CD4-positive, alpha-beta T cell (primary cell): ENCODE data around the gene MYRIP. TPM values are rescaled to one million over a fixed set of nuclear protein-coding genes. Genes with fewer than 3 reads are reported as not detected.

Experiments used
- ATAC-seq: fragments of 200-7000 bp; cut with Tn5 transposase; one replicate; pipeline ENCODE4 v1.10.0; 2022; ENCODE audit warnings: mild to moderate bottlenecking; ENCODE audit not compliant: poor library complexity
- CTCF ChIA-PET: fragments of 350-600 bp; sonication (Branson Sonifier 250); formaldehyde crosslinking; loops from one replicate; lab custom pipeline; 2021; ENCODE audit warnings: antibody characterized with exemption, inconsistent platforms; lab: Charles Lee
- POLR2A ChIA-PET: fragments of 350-600 bp; sonication (Branson Sonifier 250); formaldehyde crosslinking; loops from one replicate; lab custom pipeline; 2021; ENCODE audit warnings: antibody characterized with exemption, inconsistent platforms; lab: Charles Lee
- DNase-seq, 14 experiments: peaks; one replicate each; pipeline ENCODE4 v3.0.0-alpha.2; 2013 to 2020; ENCODE audit warnings: mixed read lengths in 2 of 14
- H3K27ac ChIP-seq, 2 donors: one replicate each; pipeline versions ENCODE4 v1.5.1 to v1.7.0; 2013; ENCODE audit warnings: low read length in 2 of 2, low read depth in 1 of 2, mild to moderate bottlenecking in 1 of 2
- H3K27me3 ChIP-seq, 2 experiments: 1 replicate in 1 of 2; 2 replicates in 1 of 2; pipeline versions ENCODE4 v1.6.1 to v1.7.0; 2013; ENCODE audit warnings: low read length in 2 of 2, control low read depth in 1 of 2, mild to moderate bottlenecking in 1 of 2, moderate library complexity in 1 of 2; ENCODE audit not compliant: insufficient read depth in 2 of 2, control insufficient read depth in 1 of 2
- H3K36me3 ChIP-seq: one replicate; pipeline ENCODE4 v1.6.1; 2013; ENCODE audit warnings: low read length, control low read depth; ENCODE audit not compliant: insufficient read depth
- H3K4me1 ChIP-seq: one replicate; pipeline ENCODE4 v1.6.1; 2013; ENCODE audit warnings: low read length, control low read depth; ENCODE audit not compliant: insufficient read depth
- H3K4me3 ChIP-seq: one replicate; pipeline ENCODE4 v1.5.1; 2013; ENCODE audit warnings: mild to moderate bottlenecking, low read length, moderate library complexity
- H3K9me3 ChIP-seq, 2 experiments: 1 replicate in 1 of 2; 2 replicates in 1 of 2; pipeline versions ENCODE4 v1.6.1 to v1.7.0; 2013; ENCODE audit warnings: low read length in 2 of 2, mild to moderate bottlenecking in 2 of 2, control low read depth in 1 of 2, moderate library complexity in 1 of 2; ENCODE audit not compliant: control insufficient read depth in 1 of 2, insufficient read depth in 1 of 2
- H3K27ac Mint-ChIP-seq: one replicate; pipeline ENCODE4 v1.8.0; 2020; ENCODE audit warnings: mixed read lengths
- H3K27me3 Mint-ChIP-seq: one replicate; pipeline ENCODE4 v1.8.0; 2021; ENCODE audit warnings: mixed read lengths
- H3K36me3 Mint-ChIP-seq: one replicate; pipeline ENCODE4 v1.8.0; 2021; ENCODE audit warnings: low read depth, mixed read lengths
- H3K4me1 Mint-ChIP-seq: one replicate; pipeline ENCODE4 v1.8.0; 2021; ENCODE audit warnings: low read depth, mixed read lengths
- H3K4me3 Mint-ChIP-seq: one replicate; pipeline ENCODE4 v1.8.0; 2020; ENCODE audit warnings: mild to moderate bottlenecking, mixed read lengths
- H3K9me3 Mint-ChIP-seq: one replicate; pipeline ENCODE4 v1.8.0; 2020; ENCODE audit warnings: mixed read lengths
- CTCF ChIP-seq: fragments of 200-600 bp; IDR thresholded peaks from one replicate; pipeline ENCODE4 v1.8.0; 2022; ENCODE audit warnings: antibody characterized with exemption, mild to moderate bottlenecking
- intact Hi-C, 2 experiments: fragments of 100-400 bp; cut with DNase I in 1 of 2; cut with micrococcal nuclease in 1 of 2; formaldehyde crosslinking; loops; one replicate each; pipeline versions ENCODE4 v1.15.1 to v1.9.0; 2023 to 2025; cut with DNase I, micrococcal nuclease
- total RNA-seq, 174 experiments: library from RNA in 2 of 174; stranded (reverse) in 2 of 174; gene quantifications; one replicate each; pipeline ENCODE4 v1.2.3 and lab custom pipeline; 2021 to 2026

The MYRIP gene
- total RNA-seq, 2 experiments from 2014 or later: not detected

GRCh38 chr3:40179016-40179415 lies 369.6 kb downstream of the MYRIP start:
- H3K27ac Mint-ChIP-seq: no peak overlapping the region
- H3K36me3 Mint-ChIP-seq: no peaks in the 10 kb centered on the region
- DNase-seq (peak; percentile 19 to 58 (median 38)), ATAC-seq (no peak)
- Histone ChIP-seq H3K4me3 (no peak overlapping the region), H3K27me3 (no peaks in the 10 kb centered on the region), H3K9me3 (no peaks in the 10 kb centered on the region), H3K4me1 (no peaks in the 10 kb centered on the region), H3K27ac (no peak overlapping the region), H3K36me3 (no peaks in the 10 kb centered on the region)
- no peak overlapping the region for H3K4me3 Mint-ChIP-seq
- ChIA-PET POLR2A (no interaction called here), CTCF (interaction anchor here (0.6 to 0.7 kb wide), 4 partner anchors 11 to 865 kb away, joined by 3 to 4 read pairs (median 4); no protein-coding TSS in a partner anchor)
- no peaks in the 10 kb centered on the region for H3K27me3 Mint-ChIP-seq
- H3K4me1 Mint-ChIP-seq: no peaks in the 10 kb centered on the region
- no peaks in the 10 kb centered on the region for H3K9me3 Mint-ChIP-seq
- intact Hi-C loops: loop anchor here in 1 of 2 experiments (10.0 kb wide), 1 partner anchor 734 kb away; no protein-coding TSS in a partner anchor
- TF ChIP-seq CTCF: peak; percentile 69

- Histone ChIP-seq H3K27me3 (no peaks in the 10 kb centered on the region), H3K4me1 (no peaks in the 10 kb centered on the region), H3K27ac (no peak overlapping the region), H3K36me3 (no peaks in the 10 kb centered on the region), H3K9me3 (no peaks in the 10 kb centered on the region), H3K4me3 (no peak overlapping the region)
- DNase-seq (no peak), ATAC-seq (no peak)
- Mint-ChIP-seq H3K36me3 (no peaks in the 10 kb centered on the region), H3K9me3 (no peaks in the 10 kb centered on the region), H3K27me3 (no peaks in the 10 kb centered on the region), H3K4me1 (no peaks in the 10 kb centered on the region), H3K4me3 (no peak overlapping the region), H3K27ac (no peak overlapping the region)
- CTCF ChIA-PET: interaction anchor here (1.3 kb wide), 1 partner anchor 11 kb away, joined by 3 read pairs; no protein-coding TSS in a partner anchor
- no peak for TF ChIP-seq CTCF
- POLR2A ChIA-PET: no interaction called here
- intact Hi-C loops: loop anchor here in 1 of 2 experiments (5.0 kb wide), 1 partner anchor 774 kb away; the partner anchor contains the start of gene RPSA
Observed at GRCh38 chr3:40181182-40181581, 371.8 kb downstream of the MYRIP start.

- ATAC-seq (no peak), DNase-seq (no peak)
- no peaks in the 10 kb centered on the region for H3K4me1 Mint-ChIP-seq
- POLR2A ChIA-PET: no interaction called here
- intact Hi-C loops: no loop called here
- no peaks in the 10 kb centered on the region for H3K4me1 ChIP-seq
- CTCF ChIA-PET: interaction anchor here (0.5 to 0.7 kb wide), 2 partner anchors 60 to 442 kb away, joined by 3 to 5 read pairs; no protein-coding TSS in a partner anchor
- no peaks in the 10 kb centered on the region for H3K9me3 ChIP-seq
- H3K36me3 ChIP-seq: no peaks in the 10 kb centered on the region
- H3K4me3 ChIP-seq: no peak overlapping the region
- H3K27me3 ChIP-seq: no peaks in the 10 kb centered on the region
- no peaks in the 10 kb centered on the region for H3K9me3 Mint-ChIP-seq
- H3K36me3 Mint-ChIP-seq: no peaks in the 10 kb centered on the region
- H3K27me3 Mint-ChIP-seq: no peaks in the 10 kb centered on the region
- no peak for TF ChIP-seq CTCF
- H3K27ac Mint-ChIP-seq: no peak overlapping the region
- no peak overlapping the region for H3K27ac ChIP-seq
- no peak overlapping the region for H3K4me3 Mint-ChIP-seq
Observed at GRCh38 chr3:40185029-40185695, 375.8 kb downstream of the MYRIP start.
